Activated CD4-positive, alpha-beta T cell treated with anti-CD3 and anti-CD28 coated beads, Interleukin-2, amount 50 U/mL, for 1 hour (primary cell): ENCODE results near the gene SERHL2.
"Not testable (repeated sequence)": the region's sequence is repeated elsewhere in the genome, so short reads cannot be mapped to it uniquely, and the experiment has no call there.

Source experiments
- DNase-seq: peaks from one replicate; pipeline ENCODE4 v3.0.0-alpha.2; 2020

Gene SERHL2

GRCh38 chr22:42610186-42610585 is 56.4 kb downstream of the SERHL2 start:
- no peak for DNase-seq

GRCh38 chr22:42611051-42611450 is 57.3 kb downstream of the SERHL2 start:
- no peak for DNase-seq

GRCh38 chr22:42612336-42612735 is 58.6 kb downstream of the SERHL2 start:
- no peak for DNase-seq

- DNase-seq, result no peak
Observed at GRCh38 chr22:42613872-42614301, 60.1 kb downstream of the SERHL2 start.

- peak; percentile 99 for DNase-seq
Observed at GRCh38 chr22:42614312-42615091, 60.7 kb downstream of the SERHL2 start, which contains the start of gene POLDIP3. TSS of gene POLDIP3 (minus strand) at chr22:42614883. CDS start at chr22:42614857, 26 bp downstream.

GRCh38 chr22:42615092-42615859 is 61.5 kb downstream of the SERHL2 start:
- peak; percentile 72 for DNase-seq

- DNase-seq, result not testable (repeated sequence)
Observed at GRCh38 chr22:42615860-42616175, 62.1 kb downstream of the SERHL2 start.

- no peak for DNase-seq
Observed at GRCh38 chr22:42617155-42617983, 63.6 kb downstream of the SERHL2 start.

GRCh38 chr22:42619261-42620063 is 65.7 kb downstream of the SERHL2 start:
- DNase-seq, result no peak

GRCh38 chr22:42620084-42620483 is 66.3 kb downstream of the SERHL2 start:
- DNase-seq, result no peak

GRCh38 chr22:42621505-42622002 is 67.8 kb downstream of the SERHL2 start:
- DNase-seq, result peak; percentile 48

GRCh38 chr22:42622061-42622710 is 68.4 kb downstream of the SERHL2 start:
- no peak for DNase-seq

- no peak for DNase-seq
Observed at GRCh38 chr22:42623301-42623751, 69.6 kb downstream of the SERHL2 start.
